ENCODE data around the gene ZNF462. TPM values are rescaled to one million over a fixed set of nuclear protein-coding genes. Genes with fewer than 3 reads are reported as not detected.

ZNF462 gene
- total RNA-seq, 1 donor from 2014 or later = 28.5 TPM

GRCh38 chr9:106918825-106919509 is 56.0 kb downstream of the ZNF462 start:
- intact Hi-C loops (cut with DNase I) = no loop called here
- no peak for DNase-seq (ENCODE audit: extremely low spot score in 2 of 2)
- H3K36me3 ChIP-seq = no peaks in the 10 kb centered on the region
- no peak overlapping the region for H3K4me3 ChIP-seq
- no peak overlapping the region for H3K27ac ChIP-seq
- peaks cover 34% of the 10 kb centered on the region for H3K4me1 ChIP-seq
- no peaks in the 10 kb centered on the region for H3K9me3 ChIP-seq
- no peaks in the 10 kb centered on the region for H3K27me3 ChIP-seq
- TF ChIP-seq CTCF (IDR thresholded peaks at IDR 0.05) = no peak
- TF ChIP-seq POLR2AphosphoS5 (IDR thresholded peaks at IDR 0.05; ENCODE audit: insufficient read depth in 1 of 2, low read depth in 1 of 2) = no peak
- no peak for TF ChIP-seq POLR2A (IDR thresholded peaks at IDR 0.05)

DNA sequence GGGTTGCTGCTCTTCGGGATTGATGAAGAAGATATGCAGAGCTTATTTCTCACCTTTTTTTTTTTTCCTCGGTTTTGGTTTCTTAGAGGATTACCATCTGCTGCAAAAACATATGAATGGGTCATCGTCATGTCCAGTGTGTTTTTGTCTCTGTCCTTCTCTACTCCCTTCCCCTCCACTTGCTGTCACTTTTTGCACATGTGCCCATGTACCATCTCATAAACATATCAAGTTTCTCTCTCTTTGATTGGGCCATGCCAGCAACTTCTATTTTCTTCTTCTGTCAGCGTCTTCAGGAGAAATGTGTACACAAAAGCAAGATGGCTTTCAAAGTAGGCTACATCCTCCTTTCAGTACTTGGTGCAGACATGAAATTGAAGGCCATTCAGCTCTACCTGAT is 57.1 kb downstream of the ZNF462 start:
- Histone ChIP-seq H3K4me1 (peaks cover 34% of the 10 kb centered on the region), H3K36me3 (peaks cover 0 to 11% of the 10 kb centered on the region in 2 donors), H3K27ac (peak overlapping the region; percentile 49), H3K4me3 (no peak overlapping the region), H3K27me3 (no peaks in the 10 kb centered on the region), H3K9me3 (no peaks in the 10 kb centered on the region)
- no peak for TF ChIP-seq POLR2A (IDR thresholded peaks at IDR 0.05)
- TF ChIP-seq CTCF (IDR thresholded peaks at IDR 0.05) = no peak
- TF ChIP-seq POLR2AphosphoS5 (IDR thresholded peaks at IDR 0.05; ENCODE audit: insufficient read depth in 1 of 2, low read depth in 1 of 2) = no peak
- intact Hi-C loops (cut with DNase I) = no loop called here
- DNase-seq (ENCODE audit: extremely low spot score in 2 of 2) = no peak

- H3K27ac ChIP-seq = peak overlapping the region; percentile 49
- intact Hi-C loops (cut with DNase I) = no loop called here
- DNase-seq (ENCODE audit: extremely low spot score in 2 of 2) = no peak
- no peak overlapping the region for H3K4me3 ChIP-seq
- peaks cover 34% of the 10 kb centered on the region for H3K4me1 ChIP-seq
- H3K27me3 ChIP-seq = no peaks in the 10 kb centered on the region
- H3K9me3 ChIP-seq = no peaks in the 10 kb centered on the region
- H3K36me3 ChIP-seq = peaks cover 0 to 18% of the 10 kb centered on the region in 2 donors
- TF ChIP-seq POLR2A (IDR thresholded peaks at IDR 0.05) (no peak), CTCF (IDR thresholded peaks at IDR 0.05) (no peak), POLR2AphosphoS5 (IDR thresholded peaks at IDR 0.05; ENCODE audit: insufficient read depth in 1 of 2, low read depth in 1 of 2) (peak in 1 of 2 donors; percentile 22)
Measured at GRCh38 chr9:106920701-106921283, 57.8 kb downstream of the ZNF462 start.

GRCh38 chr9:106921341-106921899 is 58.5 kb downstream of the ZNF462 start:
- H3K4me3 ChIP-seq = no peak overlapping the region
- peak overlapping the region; percentile 49 for H3K27ac ChIP-seq
- H3K36me3 ChIP-seq = peaks cover 0 to 21% of the 10 kb centered on the region in 2 donors
- intact Hi-C loops (cut with DNase I) = no loop called here
- no peaks in the 10 kb centered on the region for H3K9me3 ChIP-seq
- TF ChIP-seq POLR2A (IDR thresholded peaks at IDR 0.05) (no peak), CTCF (IDR thresholded peaks at IDR 0.05) (no peak), POLR2AphosphoS5 (IDR thresholded peaks at IDR 0.05; ENCODE audit: insufficient read depth in 1 of 2, low read depth in 1 of 2) (no peak)
- no peaks in the 10 kb centered on the region for H3K27me3 ChIP-seq
- H3K4me1 ChIP-seq = peaks cover 31% of the 10 kb centered on the region
- DNase-seq (ENCODE audit: extremely low spot score in 2 of 2) = no peak

- TF ChIP-seq POLR2A (IDR thresholded peaks at IDR 0.05) (no peak), CTCF (IDR thresholded peaks at IDR 0.05) (no peak), POLR2AphosphoS5 (IDR thresholded peaks at IDR 0.05; ENCODE audit: insufficient read depth in 1 of 2, low read depth in 1 of 2) (no peak)
- Histone ChIP-seq H3K27me3 (no peaks in the 10 kb centered on the region), H3K4me3 (no peak overlapping the region), H3K27ac (peak overlapping the region; percentile 49), H3K36me3 (peaks cover 0 to 25% of the 10 kb centered on the region in 2 donors), H3K4me1 (peaks cover 24% of the 10 kb centered on the region), H3K9me3 (no peaks in the 10 kb centered on the region)
- intact Hi-C loops (cut with DNase I) = no loop called here
- no peak for DNase-seq (ENCODE audit: extremely low spot score in 2 of 2)
Measured at GRCh38 chr9:106922026-106922425, 59.1 kb downstream of the ZNF462 start.

All from vagina (tissue), 2 donors.